NOMO-1 treated with DMSO at 0.1 percent for 48 hours (cell line): ENCODE data around the gene USH2A.

Experiments
- DNase-seq: peaks from one replicate; lab custom pipeline; 2025; ENCODE audit not compliant: unreplicated experiment; lab: John Stamatoyannopoulos, UW

Gene USH2A

DNA sequence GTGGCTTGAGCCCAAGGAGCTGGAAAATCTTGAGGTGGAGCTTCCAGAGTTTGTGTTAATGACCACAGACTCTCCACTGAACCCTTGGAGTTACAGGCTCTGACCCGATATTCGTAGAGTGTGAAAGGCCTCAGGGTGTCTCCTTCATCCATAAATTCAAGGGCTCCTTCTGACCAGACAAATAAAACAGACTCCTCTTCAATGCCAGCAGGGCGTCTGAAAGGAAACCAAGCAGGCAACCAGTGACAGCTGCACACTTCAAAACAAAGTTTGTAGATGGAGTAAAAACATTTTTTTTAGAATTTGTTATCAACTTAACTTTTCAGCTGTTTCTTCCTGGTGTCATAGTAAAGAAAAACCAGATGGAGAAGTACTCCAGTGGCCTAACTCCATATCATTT lies 695.1 kb downstream of the USH2A start:
- DNase-seq: no peak

DNA sequence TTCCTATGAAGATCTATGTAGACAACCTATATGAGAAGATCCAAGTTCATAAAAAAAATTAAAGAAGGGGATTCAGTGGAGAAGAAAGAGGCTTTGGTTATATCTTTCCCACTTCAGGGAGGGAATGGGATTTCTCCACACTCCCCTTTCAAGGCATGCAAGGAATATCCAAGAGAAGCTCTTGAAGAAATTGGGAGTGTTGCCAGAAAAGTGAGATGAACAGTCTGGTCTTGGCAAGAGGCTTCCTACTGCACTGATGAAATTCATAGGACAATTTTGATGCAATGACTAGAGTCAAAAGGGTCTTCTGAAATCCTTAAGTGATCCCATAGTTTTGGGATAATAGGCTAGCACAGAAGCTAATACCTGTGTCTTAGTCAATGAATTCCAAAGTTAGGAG lies 703.1 kb downstream of the USH2A start:
- no peak for DNase-seq

DNA sequence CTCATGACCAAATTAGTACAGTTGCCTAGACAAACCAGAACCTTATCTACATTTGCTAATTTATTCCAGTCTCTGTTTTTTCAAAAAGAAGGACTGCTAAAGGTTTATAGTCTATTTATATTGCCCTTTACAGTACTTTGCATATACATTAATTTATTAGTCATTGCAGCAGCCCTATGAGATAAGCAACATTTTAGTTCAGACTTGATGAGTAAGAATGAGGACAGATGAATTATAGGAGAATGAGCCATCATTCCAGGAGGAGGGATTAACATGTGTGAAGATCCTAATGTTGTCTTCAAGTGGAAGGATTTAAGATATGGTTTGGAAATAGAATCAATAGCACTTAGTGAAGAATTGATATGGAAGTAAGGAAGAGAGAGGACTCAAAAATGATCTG lies 703.7 kb downstream of the USH2A start:
- DNase-seq: no peak

GRCh38 chr1:215718575-215719287 lies 704.5 kb downstream of the USH2A start:
- no peak for DNase-seq

GRCh38 chr1:215717677-215718426 lies 705.4 kb downstream of the USH2A start:
- no peak for DNase-seq

GRCh38 chr1:215710899-215711225 lies 712.4 kb downstream of the USH2A start:
- no peak for DNase-seq

DNA sequence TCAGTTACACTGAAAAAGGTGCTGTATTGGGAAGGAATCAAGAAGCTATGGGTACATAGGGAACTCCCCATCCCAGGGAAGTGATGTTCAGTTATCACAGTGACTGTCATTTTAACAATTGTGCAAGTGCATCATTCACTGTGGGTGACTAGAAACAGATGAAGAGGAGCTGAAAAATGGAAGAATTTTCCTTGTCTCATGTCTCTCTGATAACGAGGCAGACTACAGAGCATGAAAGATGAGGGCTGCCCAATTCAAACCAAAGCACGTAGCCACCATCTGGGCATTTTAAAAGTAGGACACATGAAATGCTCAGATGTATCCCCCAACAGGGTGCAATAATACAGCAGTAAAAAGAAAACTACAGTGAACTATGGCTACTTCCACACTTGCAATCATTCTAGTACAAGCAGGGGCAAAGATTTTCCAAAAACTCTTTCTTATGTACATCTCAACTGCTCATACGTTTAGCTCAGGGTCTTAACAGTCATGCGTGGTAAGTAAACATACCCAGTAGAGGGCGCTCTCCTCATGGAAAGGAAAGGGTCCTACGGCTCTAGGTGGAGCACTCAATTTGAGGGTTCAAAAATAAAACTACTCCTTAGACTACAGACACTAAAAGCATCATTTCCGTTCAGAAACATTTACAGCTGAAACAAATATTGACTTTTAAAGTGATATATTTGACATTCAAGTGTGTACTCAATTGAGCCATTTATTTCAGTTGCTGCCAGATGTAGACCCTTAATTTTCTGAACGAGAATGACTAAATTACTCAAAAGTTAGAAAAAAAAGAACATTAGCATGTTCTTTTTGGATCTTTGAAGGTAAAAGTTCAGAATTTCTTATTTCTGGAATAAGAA lies 713.0 kb downstream of the USH2A start:
- DNase-seq: peak; percentile 42

- DNase-seq: peak; percentile 76
Measured at GRCh38 chr1:215704089-215704860, 719.0 kb downstream of the USH2A start.

DNA sequence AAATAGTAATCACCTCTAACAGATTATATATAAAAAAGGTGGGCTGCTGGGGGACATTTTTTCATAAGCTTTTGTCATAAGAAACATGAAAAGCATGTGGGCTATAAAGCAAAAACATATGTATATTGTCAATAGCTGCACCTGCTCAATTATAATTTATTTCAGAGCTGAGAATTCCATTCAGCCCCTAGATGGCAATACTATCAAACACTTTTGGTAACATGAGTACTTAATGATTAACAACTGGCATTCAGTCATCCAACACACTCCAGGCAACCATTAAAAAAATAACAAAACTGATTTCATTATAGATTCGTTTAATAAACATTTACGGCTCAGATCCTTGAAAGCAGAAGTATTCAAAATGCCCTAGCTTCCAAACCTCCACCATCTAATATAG lies 741.0 kb downstream of the USH2A start:
- no peak for DNase-seq

GRCh38 chr1:215681041-215681440 lies 742.2 kb downstream of the USH2A start:
- no peak for DNase-seq

DNA sequence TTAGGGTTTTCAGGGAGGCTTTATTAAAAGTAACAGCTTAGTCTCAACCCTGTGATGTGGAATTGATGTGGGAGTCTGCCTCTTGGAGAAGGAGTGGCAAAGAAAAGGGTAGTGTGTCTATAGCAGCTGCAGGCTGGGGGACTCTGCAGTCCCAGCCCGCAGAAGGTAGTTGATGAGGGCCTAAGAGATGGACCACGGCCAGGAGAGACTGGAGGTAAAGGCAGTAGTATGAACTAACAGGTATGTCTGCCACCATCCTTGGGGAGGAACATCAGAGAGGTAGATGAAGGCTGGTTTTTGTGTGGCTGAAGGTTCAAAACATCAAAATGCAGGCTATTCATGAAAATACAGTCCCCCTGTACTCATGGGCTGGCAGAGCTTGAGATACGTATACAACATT lies 744.0 kb downstream of the USH2A start:
- DNase-seq: no peak

DNA sequence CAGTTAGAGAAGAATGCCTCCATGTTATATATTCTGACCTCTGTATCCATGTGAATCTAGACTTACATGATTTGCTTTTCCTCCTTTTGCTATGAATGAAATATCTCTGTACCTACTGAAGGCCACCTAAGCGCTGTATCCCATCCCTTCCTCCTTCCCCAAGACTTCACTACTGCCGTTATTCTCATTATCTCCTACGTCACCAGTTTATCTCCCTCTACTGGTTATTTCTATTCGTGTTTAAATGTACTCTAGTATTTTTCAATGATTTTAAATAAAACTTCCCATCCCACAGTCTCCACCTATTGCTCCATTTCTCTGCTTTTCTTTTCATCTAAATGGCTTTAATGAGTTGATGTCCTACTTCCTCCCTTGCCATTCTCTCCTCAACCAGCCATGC lies 746.1 kb downstream of the USH2A start:
- no peak for DNase-seq

- no peak for DNase-seq
Measured at GRCh38 chr1:215673943-215674342, 749.3 kb downstream of the USH2A start.

GRCh38 chr1:215672482-215672881 lies 750.8 kb downstream of the USH2A start:
- DNase-seq: no peak

DNA sequence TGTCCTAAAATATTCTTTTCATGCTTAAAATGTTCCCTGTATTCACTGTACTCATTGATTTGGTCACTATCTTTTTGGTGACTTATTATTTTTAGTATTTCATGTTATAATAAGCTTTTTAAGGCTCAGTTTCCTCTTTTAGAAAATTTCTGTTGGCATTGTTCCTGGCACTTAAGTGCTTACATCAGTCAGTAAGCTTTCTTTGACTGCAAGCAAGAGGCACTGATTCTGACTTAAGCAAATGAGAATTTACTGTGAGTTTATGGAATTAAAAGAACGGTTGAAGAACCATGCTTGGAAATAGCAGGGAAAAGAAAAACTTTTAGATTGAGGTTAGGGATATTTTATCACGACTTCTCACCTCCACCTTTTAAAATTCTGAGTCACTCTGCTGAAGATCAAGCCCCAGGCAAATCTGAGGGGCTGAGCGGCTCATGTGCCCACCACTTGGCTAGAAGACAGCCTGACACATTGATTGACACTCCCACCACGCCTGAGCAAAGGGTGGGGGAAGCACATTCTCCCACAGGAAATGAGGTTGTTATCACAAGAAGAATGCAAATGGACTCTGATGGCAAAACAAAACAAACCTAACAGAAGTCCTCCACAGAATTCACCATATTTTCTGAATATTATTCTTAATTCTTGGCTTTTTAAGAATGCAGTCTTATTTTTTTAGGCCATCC lies 753.3 kb downstream of the USH2A start:
- no peak for DNase-seq

DNA sequence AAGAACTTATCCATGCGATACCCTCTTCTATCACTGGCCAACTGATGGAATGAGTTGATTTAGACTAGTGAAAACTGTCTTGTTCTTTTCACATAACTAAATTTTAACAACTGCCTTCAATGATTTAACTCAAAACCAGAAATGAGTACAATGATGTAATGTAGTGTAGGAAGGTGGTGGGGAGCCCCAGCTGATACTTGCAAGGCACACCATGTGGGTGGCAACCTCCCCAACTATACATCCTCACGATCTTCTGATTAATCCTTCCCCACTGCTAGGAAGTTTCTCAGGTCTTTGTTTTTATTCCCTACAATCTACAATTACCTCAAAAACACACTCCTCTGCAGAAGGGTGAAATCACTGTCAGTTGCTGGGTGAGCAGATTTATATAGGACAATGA lies 755.5 kb downstream of the USH2A start:
- no peak for DNase-seq

GRCh38 chr1:215665215-215665614 lies 758.0 kb downstream of the USH2A start:
- DNase-seq: no peak

DNA sequence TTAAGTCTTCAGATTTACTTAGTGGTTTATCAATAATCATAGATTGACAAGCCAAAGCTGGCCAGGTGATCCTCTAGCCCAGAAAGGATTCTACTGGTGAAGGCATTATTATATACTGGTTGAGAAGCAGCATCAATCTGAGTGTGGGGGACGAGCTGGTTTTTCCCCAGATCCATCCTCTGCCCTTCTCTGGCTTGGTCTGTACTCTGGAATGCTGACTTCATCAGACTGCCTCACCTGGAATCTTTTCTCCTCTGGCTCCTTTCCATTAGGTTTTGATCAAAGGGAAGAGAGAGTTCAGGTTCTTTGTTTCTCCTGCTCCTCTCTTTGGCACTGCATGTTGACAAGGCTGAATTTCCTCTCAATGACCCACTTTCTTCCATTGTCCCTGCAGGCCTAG lies 762.2 kb downstream of the USH2A start:
- no peak for DNase-seq

DNA sequence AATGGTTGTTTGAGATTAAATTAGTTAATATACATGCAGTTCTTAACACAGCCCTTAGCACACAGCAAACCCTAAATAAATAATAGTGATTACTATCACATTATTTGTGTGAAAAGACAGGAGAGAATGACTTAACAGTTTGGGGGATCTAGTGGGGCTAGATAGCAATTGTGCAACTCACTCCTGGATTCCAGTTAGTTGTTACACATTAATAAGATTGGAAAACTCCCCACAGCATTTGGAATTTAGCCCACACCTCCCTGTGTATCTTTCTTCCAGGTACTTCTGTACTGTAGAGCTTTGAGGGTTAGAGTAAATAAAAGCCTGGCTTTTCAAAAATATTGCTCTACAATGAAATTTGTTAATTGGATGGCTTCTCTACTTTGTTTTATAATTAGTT lies 763.0 kb downstream of the USH2A start:
- no peak for DNase-seq

GRCh38 chr1:215657047-215657446 lies 766.2 kb downstream of the USH2A start:
- no peak for DNase-seq

- DNase-seq: no peak
Measured at GRCh38 chr1:215652371-215652770, 770.9 kb downstream of the USH2A start.
